K562 (cell line): Measurements from ENCODE around the gene PCDHGB5. TPM values are rescaled to one million over a fixed set of nuclear protein-coding genes. Genes with fewer than 3 reads are reported as not detected.

Source experiments
- ATAC-seq: fragments of 200-7000 bp; cut with Tn5 transposase; 3 replicates; pipeline ENCODE4 v1.9.1; 2020; ENCODE audit warnings: moderate library complexity
- BruUV-seq: library from RNA; stranded (reverse); fragments of 400-500 nt; replicated peaks from 2 replicates; lab custom pipeline; 2021; lab: Mats Ljungman, UMichigan
- CTCF ChIA-PET: fragments of 300-600 bp; formaldehyde crosslinking; extraction: SDS; loops from one replicate; lab custom pipeline; 2021; ENCODE audit warnings: low intra/inter-chr PET ratio; lab: Yijun Ruan, JAX
- POLR2A ChIA-PET: fragments of 300-600, 350-650 bp; sonication (Branson Sonifier 250); formaldehyde crosslinking; extraction: SDS; loops from one replicate; lab custom pipeline; 2021; ENCODE audit warnings: antibody characterized with exemption, inconsistent platforms; lab: Yijun Ruan, JAX
- DNase-seq, 4 experiments: peaks; one replicate each; pipeline versions ENCODE4 v3.0.0 to v3.0.0-alpha.2; 2011 to 2018; ENCODE audit warnings: low spot score in 3 of 4, mixed read lengths in 3 of 4; ENCODE audit errors: extremely low read depth in 1 of 4
- FAIRE-seq: peaks from 2 replicates; lab custom pipeline; 2011; peaks lifted over from hg19 to GRCh38; lab: Jason Lieb, UNC
- H2AFZ ChIP-seq: 2 replicates; pipeline ENCODE4 v1.6.0; 2011; ENCODE audit warnings: low read depth, low read length, control low read depth, inconsistent platforms
- H3K27ac ChIP-seq: fragments of 200-600 bp; 3 replicates; pipeline ENCODE4 v1.8.0; 2011; ENCODE audit warnings: low read depth, mild to moderate bottlenecking, control low read depth, inconsistent platforms, low read length, moderate library complexity, mixed read lengths; ENCODE audit errors: extremely low read depth
- H3K27me3 ChIP-seq, 2 experiments: fragments of 300-600 bp in 1 of 2; 2 replicates in 1 of 2; 3 replicates in 1 of 2; pipeline versions ENCODE4 v1.6.0 to v1.8.0; 2011; ENCODE audit warnings: inconsistent platforms in 2 of 2, low read length in 2 of 2, mild to moderate bottlenecking in 1 of 2, mixed read lengths in 1 of 2, moderate library complexity in 1 of 2; ENCODE audit not compliant: control insufficient read depth in 2 of 2, insufficient read depth in 2 of 2
- H3K36me3 ChIP-seq: fragments of 300-600 bp; 3 replicates; pipeline ENCODE4 v1.8.0; 2011; ENCODE audit warnings: mild to moderate bottlenecking, low read length, inconsistent platforms; ENCODE audit not compliant: control insufficient read depth, insufficient read depth
- H3K4me1 ChIP-seq, 2 experiments: fragments of 200-600 bp in 1 of 2; replicated peaks in 1 of 2; 2 replicates in 1 of 2; 3 replicates in 1 of 2; pipeline versions ENCODE4 v1.5.1 to v1.8.0; 2011; ENCODE audit warnings: inconsistent platforms in 2 of 2, low read length in 2 of 2, mild to moderate bottlenecking in 1 of 2, mixed read lengths in 1 of 2, moderate library complexity in 1 of 2; ENCODE audit not compliant: control insufficient read depth in 2 of 2, insufficient read depth in 2 of 2
- H3K4me2 ChIP-seq: 2 replicates; pipeline ENCODE4 v1.6.1; 2011; ENCODE audit warnings: low read length, control low read depth, inconsistent platforms, mixed read lengths; ENCODE audit not compliant: insufficient read depth
- H3K4me3 ChIP-seq: fragments of 200-600 bp; sonication (generic), shearing (Covaris generic); 2 replicates; pipeline ENCODE4 v1.5.1; 2016; ENCODE audit warnings: control low read depth, inconsistent platforms
- H3K79me2 ChIP-seq: fragments of 200-600 bp; 3 replicates; pipeline ENCODE4 v1.8.0; 2011; ENCODE audit warnings: low read length, inconsistent platforms; ENCODE audit not compliant: control insufficient read depth, insufficient read depth
- H3K9ac ChIP-seq, 2 experiments: 2 replicates each; pipeline versions ENCODE4 v1.6.0 to v1.6.1; 2011; ENCODE audit warnings: low read depth in 2 of 2, low read length in 2 of 2, control low read depth in 1 of 2, inconsistent platforms in 1 of 2, mild to moderate bottlenecking in 1 of 2, mixed read lengths in 1 of 2; ENCODE audit not compliant: insufficient read depth in 1 of 2
- H3K9me1 ChIP-seq: one replicate; pipeline ENCODE4 v1.6.0; 2011; ENCODE audit warnings: inconsistent platforms, mild to moderate bottlenecking, low read length, moderate library complexity; ENCODE audit not compliant: control insufficient read depth, insufficient read depth
- H3K9me3 ChIP-seq: replicated peaks from 2 replicates; pipeline ENCODE4 v1.5.1; 2011; ENCODE audit warnings: low read depth, low read length, inconsistent platforms; ENCODE audit not compliant: control insufficient read depth, insufficient read depth
- H4K20me1 ChIP-seq: replicated peaks from 2 replicates; pipeline ENCODE4 v1.6.1; 2011; ENCODE audit warnings: low read length, inconsistent platforms, mixed read lengths; ENCODE audit not compliant: control insufficient read depth, insufficient read depth
- MLLT1 ChIP-seq, 2 experiments: fragments of 450-650 bp; IDR thresholded peaks; 2 replicates each; pipeline ENCODE4 v1.6.1; 2016
- MTA3 ChIP-seq: fragments of 450-650 bp; formaldehyde crosslinking; IDR thresholded peaks from 2 replicates; pipeline ENCODE4 v1.6.1; 2017; ENCODE audit warnings: mild to moderate bottlenecking, borderline replicate concordance
- SMAD3 ChIP-seq: fragments of 450-650 bp; formaldehyde crosslinking; conservative IDR thresholded peaks from 2 replicates; pipeline ENCODE4 v1.4.0; 2020; ENCODE audit warnings: mild to moderate bottlenecking
- ZNF583 ChIP-seq: fragments of 250-450 bp; sonication (Bioruptor Pico); IDR thresholded peaks from 2 replicates; pipeline ENCODE4 v1.4.0; 2020
- WGBS: fragments of 100-300 bp; shearing (Covaris generic); methylation state at CpG from one replicate; pipeline ENCODE4 v1.1.6; 2016; ENCODE audit warnings: low coverage, mixed read lengths; ENCODE audit not compliant: insufficient coverage; ENCODE audit errors: missing lambda C conversion rate; 5-methylcytosine and 5-hydroxymethylcytosine counted together
- in situ Hi-C: fragments of 300-500 bp; cut with MboI; formaldehyde crosslinking; loops from 4 replicates; pipeline ENCODE4 v1.15.0; 2018; ENCODE audit warnings: inconsistent platforms, mixed read lengths
- intact Hi-C: fragments of 100-400 bp; cut with micrococcal nuclease; formaldehyde crosslinking; loops from 2 replicates; pipeline ENCODE4 v1.14.2; 2022
- polyA plus RNA-seq, 8 experiments: library from polyadenylated mRNA; depleted of rRNA in 4 of 8; stranded (reverse) in 5 of 8; unstranded in 3 of 8; fragments of >200 nt; fragmentation: Nextera tagmentation in 2 of 8; fragmentation: Illumina TruSeq in 1 of 8; extraction: Ambion mirVana in 2 of 8; extraction: Trizol in 1 of 8; gene quantifications; 2 replicates each; pipeline versions ENCODE4 v1.2.1 to v1.2.3, GENCODE V29; 2011 to 2014; ENCODE audit warnings: inconsistent platforms in 1 of 8, missing spikeins in 1 of 8
- total RNA-seq, 7 experiments: library from RNA; depleted of rRNA in 6 of 7; stranded (reverse); fragments of >200 nt in 6 of 7; fragmentation: Illumina TruSeq in 2 of 7; extraction: Trizol in 2 of 7; gene quantifications; 2 replicates each; pipeline versions ENCODE4 v1.2.1 to v1.2.3, GENCODE V29; 2011 to 2021; ENCODE audit warnings: low replicate concordance in 1 of 7

Gene PCDHGB5
- total and polyA plus RNA-seq, 9 of the 15 experiments (the other 6 are each of a cell fraction or from before 2014, with no cell fraction given): 0.05 to 0.29 (median 0.12) TPM; not detected in 2

- H3K27ac ChIP-seq: no peak overlapping the region
- H3K27me3 ChIP-seq: peaks cover 4 to 38% of the 10 kb centered on the region in 2 experiments; a peak in 4 of 5 replicates
- intact Hi-C loops (loop anchor here (5.0 kb wide), 1 partner anchor 47 kb away; no protein-coding TSS in a partner anchor), in situ Hi-C loops (no loop called here)
- no peaks in the 10 kb centered on the region for H3K9me3 ChIP-seq
- peaks cover 0 to 7% of the 10 kb centered on the region in 2 experiments; a peak in 1 of 5 replicates for H3K4me1 ChIP-seq
- H2AFZ ChIP-seq: no peak overlapping the region
- DNase-seq (no peak), ATAC-seq (no peak)
- H3K4me3 ChIP-seq: no peak overlapping the region
- BruUV-seq: no TSS peak
- CTCF ChIA-PET: interaction anchor here (1.3 kb wide), 1 partner anchor 140 kb away, joined by 3 read pairs; no protein-coding TSS in a partner anchor
- 6% methylated on average over 14 of the region's 14 CpGs for WGBS
- H4K20me1 ChIP-seq: no peaks in the 10 kb centered on the region
- H3K9me1 ChIP-seq: no peaks in the 10 kb centered on the region
- H3K9ac ChIP-seq: no peak overlapping the region
- no peaks in the 10 kb centered on the region for H3K36me3 ChIP-seq
- TF ChIP-seq MTA3: no peak
- no peak for TF ChIP-seq MLLT1 (IDR thresholded peaks at IDR 0.05)
- TF ChIP-seq ZNF583 (CRISPR knock-in tag): no peak
- no peak for TF ChIP-seq SMAD3 (CRISPR knock-in tag)
- TF ChIP-seq, all 486 proteins: peak for 0
- no peak for FAIRE-seq
- no peak overlapping the region for H3K4me2 ChIP-seq
- POLR2A ChIA-PET: interaction anchor here (0.6 kb wide), 1 partner anchor 206 kb away, joined by 5 read pairs; no protein-coding TSS in a partner anchor
- no peaks in the 10 kb centered on the region for H3K79me2 ChIP-seq
Measured at GRCh38 chr5:141374627-141375026, 23.1 kb upstream of the PCDHGB5 start.
